Hepatocyte (in vitro differentiated cells): ENCODE measurements around the gene EFNB2. TPM values are rescaled to one million over a fixed set of nuclear protein-coding genes. Genes with fewer than 3 reads are reported as not detected.

Source experiments
- DNase-seq: peaks from one replicate; pipeline ENCODE4 v3.0.0-alpha.2; 2016; ENCODE audit warnings: low spot score
- H2AFZ ChIP-seq: fragments of 200-600 bp; sonication (generic); 2 replicates; pipeline ENCODE4 v1.6.0; 2016; ENCODE audit warnings: antibody characterized with exemption, mild to moderate bottlenecking
- H3K27ac ChIP-seq: fragments of 200-600 bp; sonication (generic); 2 replicates; pipeline ENCODE4 v1.5.1; 2016; ENCODE audit warnings: mild to moderate bottlenecking
- H3K27me3 ChIP-seq: fragments of 200-600 bp; sonication (generic); 2 replicates; pipeline ENCODE4 v1.6.1; 2016
- H3K36me3 ChIP-seq: fragments of 200-600 bp; sonication (generic); replicated peaks from 2 replicates; pipeline ENCODE4 v1.5.1; 2016; ENCODE audit warnings: low read depth; ENCODE audit not compliant: insufficient read depth
- H3K4me1 ChIP-seq: fragments of 200-600 bp; sonication (generic); 2 replicates; pipeline ENCODE4 v1.5.1; 2016; ENCODE audit warnings: mild to moderate bottlenecking, moderate library complexity; ENCODE audit not compliant: insufficient read depth
- H3K4me2 ChIP-seq: fragments of 200-600 bp; sonication (generic); 2 replicates; pipeline ENCODE4 v1.6.0; 2016
- H3K4me3 ChIP-seq: fragments of 200-600 bp; sonication (generic); 2 replicates; pipeline ENCODE4 v1.5.1; 2016; ENCODE audit warnings: mild to moderate bottlenecking
- H3K79me2 ChIP-seq: fragments of 200-600 bp; sonication (generic); 2 replicates; pipeline ENCODE4 v1.6.0; 2017; ENCODE audit warnings: mild to moderate bottlenecking
- H3K9me2 ChIP-seq: fragments of 200-600 bp; sonication (generic); replicated peaks from 2 replicates; pipeline ENCODE4 v1.6.0; 2017; ENCODE audit warnings: mild to moderate bottlenecking; ENCODE audit not compliant: insufficient read depth
- H3K9me3 ChIP-seq: fragments of 200-600 bp; sonication (generic); 2 replicates; pipeline ENCODE4 v1.5.1; 2016; ENCODE audit warnings: low read depth, mild to moderate bottlenecking
- H4K20me1 ChIP-seq: fragments of 200-600 bp; sonication (generic); 2 replicates; pipeline ENCODE4 v1.6.0; 2016; ENCODE audit warnings: mild to moderate bottlenecking; ENCODE audit not compliant: insufficient read depth, poor library complexity, severe bottlenecking
- EZH2 ChIP-seq: fragments of 200-600 bp; sonication (generic); IDR thresholded peaks from 2 replicates; pipeline ENCODE4 v1.6.1; 2016; ENCODE audit warnings: antibody characterized with exemption, mild to moderate bottlenecking, borderline replicate concordance
- EZH2phosphoT487 ChIP-seq: fragments of 200-600 bp; sonication (generic); IDR thresholded peaks from one replicate; pipeline ENCODE4 v1.6.1; 2018; ENCODE audit warnings: antibody characterized with exemption, mild to moderate bottlenecking, low read depth, moderate library complexity; ENCODE audit not compliant: unreplicated experiment, severe bottlenecking
- WGBS: methylation state at CpG from one replicate; pipeline ENCODE4 v1.1.6; 2016; ENCODE audit warnings: low lambda C conversion rate; ENCODE audit errors: missing lambda C conversion rate; 5-methylcytosine and 5-hydroxymethylcytosine counted together
- polyA plus RNA-seq: library from polyadenylated mRNA; unstranded; fragments of >200 nt; fragmentation: Nextera tagmentation; extraction: Ambion mirVana; gene quantifications from 2 replicates; pipeline ENCODE4 v1.2.1, GENCODE V29; 2016
- total RNA-seq: library from RNA; depleted of rRNA; stranded (reverse); fragments of >200 nt; gene quantifications from 2 replicates; pipeline ENCODE4 v1.2.3, GENCODE V29; 2014
- TF ChIP-seq, protein P1 (sequence below): fragments of 200-600 bp; sonication (generic); IDR thresholded peaks from 2 replicates; pipeline ENCODE4 v1.5.1; 2016; ENCODE audit warnings: antibody characterized with exemption, mild to moderate bottlenecking; ENCODE audit not compliant: poor library complexity

The EFNB2 gene
- total and polyA plus RNA-seq, 2 experiments from 2014 or later = 62.4 to 63.3 TPM

DNA sequence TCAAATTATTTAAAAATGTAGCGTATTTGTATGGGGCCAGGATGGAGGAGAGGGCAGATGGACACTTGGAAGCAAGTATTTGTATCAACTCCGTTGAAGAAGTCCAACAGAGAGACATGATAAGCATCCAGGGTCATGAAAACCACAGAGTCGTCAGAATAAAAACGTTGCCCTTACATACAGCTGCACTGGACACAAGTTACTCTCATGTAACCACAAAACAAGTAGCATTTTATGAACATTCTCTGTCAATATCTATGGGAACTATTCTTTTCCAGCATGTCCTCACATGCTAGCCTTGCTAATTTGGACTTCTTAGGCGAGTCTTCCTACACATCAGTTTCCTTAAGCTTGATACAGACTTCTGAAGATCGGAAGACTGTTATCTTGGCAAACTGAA is 35.0 kb downstream of the EFNB2 start:
- H3K9me3 ChIP-seq = no peaks in the 10 kb centered on the region
- H3K4me1 ChIP-seq = peaks cover 24% of the 10 kb centered on the region
- TF ChIP-seq, protein P1, sequence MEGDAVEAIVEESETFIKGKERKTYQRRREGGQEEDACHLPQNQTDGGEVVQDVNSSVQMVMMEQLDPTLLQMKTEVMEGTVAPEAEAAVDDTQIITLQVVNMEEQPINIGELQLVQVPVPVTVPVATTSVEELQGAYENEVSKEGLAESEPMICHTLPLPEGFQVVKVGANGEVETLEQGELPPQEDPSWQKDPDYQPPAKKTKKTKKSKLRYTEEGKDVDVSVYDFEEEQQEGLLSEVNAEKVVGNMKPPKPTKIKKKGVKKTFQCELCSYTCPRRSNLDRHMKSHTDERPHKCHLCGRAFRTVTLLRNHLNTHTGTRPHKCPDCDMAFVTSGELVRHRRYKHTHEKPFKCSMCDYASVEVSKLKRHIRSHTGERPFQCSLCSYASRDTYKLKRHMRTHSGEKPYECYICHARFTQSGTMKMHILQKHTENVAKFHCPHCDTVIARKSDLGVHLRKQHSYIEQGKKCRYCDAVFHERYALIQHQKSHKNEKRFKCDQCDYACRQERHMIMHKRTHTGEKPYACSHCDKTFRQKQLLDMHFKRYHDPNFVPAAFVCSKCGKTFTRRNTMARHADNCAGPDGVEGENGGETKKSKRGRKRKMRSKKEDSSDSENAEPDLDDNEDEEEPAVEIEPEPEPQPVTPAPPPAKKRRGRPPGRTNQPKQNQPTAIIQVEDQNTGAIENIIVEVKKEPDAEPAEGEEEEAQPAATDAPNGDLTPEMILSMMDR = no peak
- TF ChIP-seq EZH2 (no peak), EZH2phosphoT487 (no peak)
- no peaks in the 10 kb centered on the region for H3K36me3 ChIP-seq
- H2AFZ ChIP-seq = no peak overlapping the region
- H4K20me1 ChIP-seq = peaks cover 20% of the 10 kb centered on the region
- H3K27me3 ChIP-seq = no peaks in the 10 kb centered on the region
- WGBS = 88% methylated on average over 6 of the region's 6 CpGs
- DNase-seq = no peak
- H3K79me2 ChIP-seq = peaks cover 99% of the 10 kb centered on the region
- no peak overlapping the region for H3K4me2 ChIP-seq
- H3K27ac ChIP-seq = peak overlapping the region; percentile 24
- no peaks in the 10 kb centered on the region for H3K9me2 ChIP-seq
- H3K4me3 ChIP-seq = no peak overlapping the region

GRCh38 chr13:106499896-106500295 is 35.6 kb downstream of the EFNB2 start:
- H3K9me2 ChIP-seq = no peaks in the 10 kb centered on the region
- H3K4me1 ChIP-seq = peaks cover 24% of the 10 kb centered on the region
- DNase-seq = no peak
- WGBS = 73% methylated on average over 4 of the region's 4 CpGs
- no peaks in the 10 kb centered on the region for H3K27me3 ChIP-seq
- peaks cover 20% of the 10 kb centered on the region for H4K20me1 ChIP-seq
- H3K36me3 ChIP-seq = no peaks in the 10 kb centered on the region
- H3K9me3 ChIP-seq = no peaks in the 10 kb centered on the region
- no peak overlapping the region for H3K4me2 ChIP-seq
- H3K4me3 ChIP-seq = no peak overlapping the region
- H3K79me2 ChIP-seq = peaks cover 99% of the 10 kb centered on the region
- no peak overlapping the region for H2AFZ ChIP-seq
- peak overlapping the region; percentile 24 for H3K27ac ChIP-seq
- TF ChIP-seq, protein P1 = no peak
- no peak for TF ChIP-seq EZH2phosphoT487
- no peak for TF ChIP-seq EZH2

- no peaks in the 10 kb centered on the region for H3K36me3 ChIP-seq
- TF ChIP-seq, protein P1 = no peak
- TF ChIP-seq EZH2phosphoT487 (no peak), EZH2 (no peak)
- DNase-seq = no peak
- H3K79me2 ChIP-seq = peaks cover 99% of the 10 kb centered on the region
- no peak overlapping the region for H3K4me3 ChIP-seq
- no peak overlapping the region for H3K4me2 ChIP-seq
- 88% methylated on average over 2 of the region's 2 CpGs for WGBS
- H3K4me1 ChIP-seq = peaks cover 24% of the 10 kb centered on the region
- H4K20me1 ChIP-seq = peaks cover 17% of the 10 kb centered on the region
- no peaks in the 10 kb centered on the region for H3K9me2 ChIP-seq
- no peak overlapping the region for H3K27ac ChIP-seq
- no peaks in the 10 kb centered on the region for H3K27me3 ChIP-seq
- H2AFZ ChIP-seq = no peak overlapping the region
- H3K9me3 ChIP-seq = no peaks in the 10 kb centered on the region
Observed at GRCh38 chr13:106499113-106499512, 36.3 kb downstream of the EFNB2 start.

- WGBS = 27% methylated on average over 1 of the region's 1 CpG
- Histone ChIP-seq H3K36me3 (no peaks in the 10 kb centered on the region), H3K9me3 (no peaks in the 10 kb centered on the region), H3K27me3 (no peaks in the 10 kb centered on the region), H3K9me2 (no peaks in the 10 kb centered on the region), H3K79me2 (peaks cover 97% of the 10 kb centered on the region), H4K20me1 (peaks cover 12% of the 10 kb centered on the region), H2AFZ (no peak overlapping the region), H3K4me1 (peaks cover 24% of the 10 kb centered on the region), H3K4me2 (no peak overlapping the region), H3K27ac (peak overlapping the region; percentile 14), H3K4me3 (no peak overlapping the region)
- TF ChIP-seq, protein P1 = no peak
- TF ChIP-seq EZH2 = no peak
- TF ChIP-seq EZH2phosphoT487 = no peak
- no peak for DNase-seq
Observed at GRCh38 chr13:106498571-106498970, 36.9 kb downstream of the EFNB2 start.
